ENCODE data around the gene ABCC4.

DNA sequence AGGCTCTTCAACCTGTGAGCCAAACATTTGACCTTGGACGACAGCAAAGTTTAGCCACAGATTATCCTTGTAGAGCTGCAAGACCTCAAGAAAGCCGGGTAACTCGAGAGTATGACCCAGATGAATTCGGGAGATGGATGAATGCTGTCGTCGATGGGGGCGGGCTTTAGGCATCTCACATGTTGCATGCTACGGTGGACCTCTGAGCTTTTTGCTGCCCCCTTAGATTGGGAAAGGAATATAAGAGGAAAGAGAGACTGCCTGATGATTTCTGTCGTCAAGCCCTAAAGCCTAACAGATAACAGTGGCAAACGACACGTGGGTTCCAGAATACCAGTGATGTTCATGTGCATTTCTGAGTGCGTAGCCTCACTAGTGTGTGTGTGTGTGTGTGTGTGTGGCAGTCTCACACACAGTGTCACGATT, 730 bp upstream of the ABCC4 start:
- TF ChIP-seq, protein P1, sequence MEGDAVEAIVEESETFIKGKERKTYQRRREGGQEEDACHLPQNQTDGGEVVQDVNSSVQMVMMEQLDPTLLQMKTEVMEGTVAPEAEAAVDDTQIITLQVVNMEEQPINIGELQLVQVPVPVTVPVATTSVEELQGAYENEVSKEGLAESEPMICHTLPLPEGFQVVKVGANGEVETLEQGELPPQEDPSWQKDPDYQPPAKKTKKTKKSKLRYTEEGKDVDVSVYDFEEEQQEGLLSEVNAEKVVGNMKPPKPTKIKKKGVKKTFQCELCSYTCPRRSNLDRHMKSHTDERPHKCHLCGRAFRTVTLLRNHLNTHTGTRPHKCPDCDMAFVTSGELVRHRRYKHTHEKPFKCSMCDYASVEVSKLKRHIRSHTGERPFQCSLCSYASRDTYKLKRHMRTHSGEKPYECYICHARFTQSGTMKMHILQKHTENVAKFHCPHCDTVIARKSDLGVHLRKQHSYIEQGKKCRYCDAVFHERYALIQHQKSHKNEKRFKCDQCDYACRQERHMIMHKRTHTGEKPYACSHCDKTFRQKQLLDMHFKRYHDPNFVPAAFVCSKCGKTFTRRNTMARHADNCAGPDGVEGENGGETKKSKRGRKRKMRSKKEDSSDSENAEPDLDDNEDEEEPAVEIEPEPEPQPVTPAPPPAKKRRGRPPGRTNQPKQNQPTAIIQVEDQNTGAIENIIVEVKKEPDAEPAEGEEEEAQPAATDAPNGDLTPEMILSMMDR (conservative IDR thresholded peaks at IDR 0.05 in 1 of 2, IDR thresholded peaks at IDR 0.05 in 1 of 2; ENCODE audit: low read depth in 1 of 2, low read length in 2 of 2) = no peak
- no peak for TF ChIP-seq EZH2 (IDR thresholded peaks at IDR 0.05; ENCODE audit: low read length, missing control alignments)
